Activated naive CD4-positive, alpha-beta T cell treated with anti-CD3 and anti-CD28 coated beads, Interleukin-2, amount 10 ng/mL, durations not matched to agents 7 days and 5 days (primary cell): Measurements from ENCODE around the gene ATG14.

Source experiments
- CTCF ChIA-PET: fragments of 350-600 bp; sonication (Branson Sonifier 250); formaldehyde crosslinking; loops from one replicate; lab custom pipeline; 2021; ENCODE audit warnings: antibody characterized with exemption; lab: Charles Lee
- DNase-seq: peaks from one replicate; pipeline ENCODE4 v3.0.0-alpha.2; 2020
- H3K27ac Mint-ChIP-seq: one replicate; pipeline ENCODE4 v1.8.0; 2021; ENCODE audit warnings: mild to moderate bottlenecking, moderate library complexity, mixed read lengths
- H3K27me3 Mint-ChIP-seq: one replicate; pipeline ENCODE4 v1.8.0; 2021; ENCODE audit warnings: mild to moderate bottlenecking, mixed read lengths
- H3K36me3 Mint-ChIP-seq: one replicate; pipeline ENCODE4 v1.8.0; 2021; ENCODE audit warnings: mixed read lengths
- H3K4me1 Mint-ChIP-seq: one replicate; pipeline ENCODE4 v1.8.0; 2021; ENCODE audit warnings: mixed read lengths
- H3K4me3 Mint-ChIP-seq: one replicate; pipeline ENCODE4 v1.8.0; 2021; ENCODE audit warnings: mild to moderate bottlenecking, moderate library complexity, mixed read lengths
- H3K9me3 Mint-ChIP-seq: one replicate; pipeline ENCODE4 v1.8.0; 2021; ENCODE audit warnings: mixed read lengths

ATG14 gene

GRCh38 chr14:55446127-55446736 lies 34.6 kb upstream of the ATG14 start:
- Mint-ChIP-seq H3K4me3 (no peak overlapping the region), H3K27me3 (no peaks in the 10 kb centered on the region), H3K36me3 (no peaks in the 10 kb centered on the region), H3K4me1 (no peaks in the 10 kb centered on the region), H3K27ac (no peak overlapping the region), H3K9me3 (no peaks in the 10 kb centered on the region)
- CTCF ChIA-PET, result interaction anchor here (0.6 to 2.7 kb wide), 23 partner anchors 8 to 1036 kb away, joined by 3 to 17 read pairs (median 4); no protein-coding TSS in a partner anchor
- DNase-seq, result peak; percentile 67

DNA sequence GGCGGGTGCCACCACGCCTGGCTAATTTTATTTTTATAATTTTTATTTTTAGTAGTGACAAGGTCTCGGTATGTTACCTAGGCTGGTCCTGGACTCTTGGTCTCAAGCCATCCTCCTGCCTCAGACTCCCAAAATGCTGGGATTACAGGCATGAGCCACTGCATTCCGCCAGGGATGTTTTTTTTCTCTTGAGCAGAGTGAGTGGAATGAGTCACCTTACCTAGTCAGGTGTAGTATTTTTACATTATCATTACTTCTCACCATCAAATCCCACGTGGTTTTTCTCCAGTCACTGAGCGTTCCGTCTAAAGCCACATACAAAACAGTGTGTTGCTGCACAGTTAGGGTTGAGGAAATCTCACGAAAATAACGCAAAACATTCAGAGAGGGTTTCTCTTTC lies 29.7 kb upstream of the ATG14 start:
- DNase-seq, result no peak
- H3K36me3 Mint-ChIP-seq, result no peaks in the 10 kb centered on the region
- H3K9me3 Mint-ChIP-seq, result no peaks in the 10 kb centered on the region
- H3K27me3 Mint-ChIP-seq, result peaks cover 22% of the 10 kb centered on the region
- CTCF ChIA-PET, result no interaction called here
- no peak overlapping the region for H3K4me3 Mint-ChIP-seq
- no peak overlapping the region for H3K27ac Mint-ChIP-seq
- no peaks in the 10 kb centered on the region for H3K4me1 Mint-ChIP-seq

DNA sequence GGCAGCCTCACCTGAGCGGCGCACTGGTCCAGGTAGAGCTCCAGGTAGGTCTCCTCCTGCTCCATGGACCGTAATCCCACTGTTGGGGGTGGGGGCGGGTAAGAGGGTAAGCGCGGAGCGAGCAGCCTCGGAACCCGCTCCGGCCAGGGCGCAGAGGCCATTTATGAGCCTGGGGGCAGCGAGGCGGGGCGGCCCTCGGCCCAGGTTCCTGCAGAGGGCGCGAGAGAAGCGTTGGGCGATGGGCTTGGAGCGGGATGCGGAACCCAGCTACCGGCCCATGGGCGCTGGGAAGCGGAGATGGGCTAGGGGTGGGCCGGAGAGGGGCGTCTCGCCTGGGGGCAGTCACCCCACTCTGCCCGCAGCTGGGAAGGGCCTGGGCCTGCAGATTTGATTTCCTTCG lies 28.8 kb upstream of the ATG14 start, which contains the start of gene TBPL2:
TBPL2 (minus strand) TSS at position 232 of the 400 bp plus-strand sequence; CDS start at position 65, 167 bp downstream.
- Mint-ChIP-seq H3K9me3 (no peaks in the 10 kb centered on the region), H3K27me3 (peaks cover 22% of the 10 kb centered on the region), H3K4me1 (no peaks in the 10 kb centered on the region), H3K27ac (no peak within 1 kb of the TSS), H3K4me3 (no peak within 1 kb of the TSS), H3K36me3 (no peaks in the 10 kb centered on the region)
- no peak for DNase-seq
- CTCF ChIA-PET, result no interaction called here

DNA sequence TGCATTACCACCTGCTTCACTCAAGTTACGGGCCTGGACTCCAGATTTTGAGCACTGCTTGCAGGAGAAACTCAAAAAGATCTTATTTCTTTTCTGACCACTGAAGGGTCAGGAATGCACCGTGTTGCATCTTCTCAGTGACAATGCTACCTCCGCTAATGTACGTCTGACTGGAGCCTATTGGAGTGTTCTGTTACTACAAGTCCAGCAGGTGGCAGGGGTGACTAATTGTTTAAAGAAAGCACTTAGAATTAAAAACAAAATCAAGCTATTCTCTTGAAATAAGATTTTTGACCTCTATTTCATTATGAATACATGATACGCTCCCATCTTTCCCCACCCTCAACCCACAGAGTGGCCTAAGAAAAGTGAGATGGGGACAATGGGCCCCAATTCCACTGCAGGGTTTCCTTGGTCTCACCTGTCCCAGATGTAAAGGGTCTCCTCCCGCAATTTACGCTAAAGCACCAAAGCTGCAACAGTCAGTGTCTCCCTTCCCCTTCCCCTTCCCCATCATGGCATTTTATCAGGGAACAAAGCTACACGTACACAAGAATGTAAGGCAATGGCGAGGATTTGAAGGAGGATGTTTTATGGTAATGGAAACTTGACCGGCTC lies 26.5 kb upstream of the ATG14 start:
- no peaks in the 10 kb centered on the region for H3K9me3 Mint-ChIP-seq

DNA sequence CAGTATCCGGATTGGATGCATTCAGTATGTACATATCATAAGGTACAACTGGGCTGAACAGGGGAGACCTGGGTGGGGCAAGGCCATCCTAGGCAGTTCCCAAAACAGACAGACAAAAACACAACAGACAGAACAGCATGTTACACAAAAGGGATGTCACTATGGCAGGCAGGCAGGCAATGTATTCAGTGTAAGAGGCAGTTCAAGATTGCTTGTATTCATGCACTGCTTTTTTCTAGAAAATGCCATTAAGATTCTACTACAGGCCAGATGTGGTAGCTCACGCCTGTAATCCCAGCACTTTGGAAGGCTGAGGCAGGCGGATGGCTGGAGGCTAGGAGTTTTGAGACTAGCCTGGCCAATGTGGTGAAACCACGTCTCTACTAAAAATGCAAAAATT lies 25.3 kb upstream of the ATG14 start:
- CTCF ChIA-PET, result interaction anchor here (1.4 to 3.1 kb wide), 2 partner anchors 10 to 166 kb away, joined by 4 to 17 read pairs; no protein-coding TSS in a partner anchor
- peaks cover 22% of the 10 kb centered on the region for H3K27me3 Mint-ChIP-seq
- no peaks in the 10 kb centered on the region for H3K9me3 Mint-ChIP-seq
- no peaks in the 10 kb centered on the region for H3K36me3 Mint-ChIP-seq
- H3K4me3 Mint-ChIP-seq, result no peak overlapping the region
- H3K4me1 Mint-ChIP-seq, result peaks cover 24% of the 10 kb centered on the region
- DNase-seq, result no peak
- no peak overlapping the region for H3K27ac Mint-ChIP-seq

More for the DNA sequence above, 26.5 kb upstream of the ATG14 start:
- CTCF ChIA-PET, result interaction anchor here (1.5 to 3.1 kb wide), 4 partner anchors 9 to 19 kb away, joined by 3 to 17 read pairs (median 4); no protein-coding TSS in a partner anchor
- Mint-ChIP-seq H3K36me3 (no peaks in the 10 kb centered on the region), H3K4me3 (no peak overlapping the region), H3K27me3 (peaks cover 22% of the 10 kb centered on the region), H3K27ac (no peak overlapping the region), H3K4me1 (peaks cover 19% of the 10 kb centered on the region)
- DNase-seq, result peak; percentile 31

DNA sequence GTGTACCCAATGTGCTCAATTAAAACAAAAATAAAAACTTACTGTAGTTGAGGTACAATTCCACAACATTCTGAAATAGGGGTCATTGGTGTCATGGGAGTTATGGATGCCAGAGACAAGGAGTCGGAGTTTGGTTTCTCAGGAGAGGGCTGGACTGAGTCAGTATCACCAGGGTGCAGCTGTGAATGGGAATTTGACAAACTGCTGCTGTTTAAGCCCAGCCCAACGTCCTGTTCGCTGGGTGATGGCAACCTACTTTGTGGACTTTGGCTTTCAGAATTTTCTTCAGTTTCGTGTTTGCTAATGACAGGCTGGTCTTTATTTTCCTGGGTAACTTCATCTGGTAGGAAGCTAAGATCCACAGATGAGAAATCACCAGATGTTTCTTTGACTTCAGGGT lies 24.9 kb upstream of the ATG14 start:
- Mint-ChIP-seq H3K27ac (no peak overlapping the region), H3K4me1 (peaks cover 24% of the 10 kb centered on the region), H3K36me3 (no peaks in the 10 kb centered on the region), H3K4me3 (no peak overlapping the region), H3K9me3 (no peaks in the 10 kb centered on the region), H3K27me3 (peaks cover 22% of the 10 kb centered on the region)
- CTCF ChIA-PET, result interaction anchor here (1.4 to 3.1 kb wide), 2 partner anchors 11 to 166 kb away, joined by 4 to 17 read pairs; no protein-coding TSS in a partner anchor
- DNase-seq, result no peak

GRCh38 chr14:55434805-55435174 lies 23.2 kb upstream of the ATG14 start:
- Mint-ChIP-seq H3K27ac (no peak overlapping the region), H3K36me3 (no peaks in the 10 kb centered on the region), H3K4me1 (peaks cover 28% of the 10 kb centered on the region), H3K27me3 (peaks cover 15% of the 10 kb centered on the region), H3K4me3 (no peak overlapping the region), H3K9me3 (no peaks in the 10 kb centered on the region)
- no peak for DNase-seq
- CTCF ChIA-PET, result interaction anchor here (0.6 to 1.0 kb wide), 10 partner anchors 9 to 1060 kb away, joined by 3 to 5 read pairs (median 3); no protein-coding TSS in a partner anchor

- Mint-ChIP-seq H3K27ac (peak overlapping the region; percentile 64), H3K4me1 (peaks cover 28% of the 10 kb centered on the region), H3K4me3 (peak overlapping the region; percentile 6), H3K27me3 (peaks cover 14% of the 10 kb centered on the region), H3K36me3 (no peaks in the 10 kb centered on the region), H3K9me3 (no peaks in the 10 kb centered on the region)
- CTCF ChIA-PET, result interaction anchor here (0.6 to 1.0 kb wide), 8 partner anchors 17 to 448 kb away, joined by 3 to 5 read pairs (median 3); no protein-coding TSS in a partner anchor
- DNase-seq, result no peak
Measured at GRCh38 chr14:55433880-55434804, 22.5 kb upstream of the ATG14 start.

- Mint-ChIP-seq H3K27me3 (peaks cover 7% of the 10 kb centered on the region), H3K4me1 (peaks cover 28% of the 10 kb centered on the region), H3K4me3 (no peak overlapping the region), H3K36me3 (no peaks in the 10 kb centered on the region), H3K27ac (no peak overlapping the region), H3K9me3 (no peaks in the 10 kb centered on the region)
- CTCF ChIA-PET, result interaction anchor here (0.8 kb wide), 2 partner anchors 18 to 77 kb away, joined by 3 read pairs; no protein-coding TSS in a partner anchor
- DNase-seq, result no peak
Measured at GRCh38 chr14:55432628-55433027, 21.0 kb upstream of the ATG14 start.

- CTCF ChIA-PET, result interaction anchor here (1.0 to 5.7 kb wide), 7 partner anchors 12 to 219 kb away, joined by 3 to 44 read pairs (median 4); no protein-coding TSS in a partner anchor
- H3K27ac Mint-ChIP-seq, result no peak overlapping the region
- no peaks in the 10 kb centered on the region for H3K9me3 Mint-ChIP-seq
- H3K36me3 Mint-ChIP-seq, result no peaks in the 10 kb centered on the region
- H3K4me1 Mint-ChIP-seq, result peaks cover 28% of the 10 kb centered on the region
- H3K27me3 Mint-ChIP-seq, result peaks cover 3% of the 10 kb centered on the region
- no peak overlapping the region for H3K4me3 Mint-ChIP-seq
- DNase-seq, result peak; percentile 58
Measured at GRCh38 chr14:55430024-55430690, 18.5 kb upstream of the ATG14 start.

GRCh38 chr14:55427439-55427838 lies 15.8 kb upstream of the ATG14 start:
- Mint-ChIP-seq H3K36me3 (no peaks in the 10 kb centered on the region), H3K4me3 (no peak overlapping the region), H3K27me3 (peaks cover 3% of the 10 kb centered on the region), H3K9me3 (no peaks in the 10 kb centered on the region), H3K27ac (no peak overlapping the region), H3K4me1 (peaks cover 5% of the 10 kb centered on the region)
- CTCF ChIA-PET, result interaction anchor here (1.0 to 5.7 kb wide), 5 partner anchors 10 to 214 kb away, joined by 3 to 44 read pairs (median 6); no protein-coding TSS in a partner anchor
- DNase-seq, result no peak

- CTCF ChIA-PET, result interaction anchor here (1.0 to 5.7 kb wide), 5 partner anchors 10 to 214 kb away, joined by 3 to 44 read pairs (median 6); no protein-coding TSS in a partner anchor
- Mint-ChIP-seq H3K36me3 (no peaks in the 10 kb centered on the region), H3K4me1 (peaks cover 4% of the 10 kb centered on the region), H3K27ac (no peak overlapping the region), H3K27me3 (peaks cover 3% of the 10 kb centered on the region), H3K4me3 (no peak overlapping the region), H3K9me3 (no peaks in the 10 kb centered on the region)
- no peak for DNase-seq
Measured at GRCh38 chr14:55426891-55427290, 15.3 kb upstream of the ATG14 start.

DNA sequence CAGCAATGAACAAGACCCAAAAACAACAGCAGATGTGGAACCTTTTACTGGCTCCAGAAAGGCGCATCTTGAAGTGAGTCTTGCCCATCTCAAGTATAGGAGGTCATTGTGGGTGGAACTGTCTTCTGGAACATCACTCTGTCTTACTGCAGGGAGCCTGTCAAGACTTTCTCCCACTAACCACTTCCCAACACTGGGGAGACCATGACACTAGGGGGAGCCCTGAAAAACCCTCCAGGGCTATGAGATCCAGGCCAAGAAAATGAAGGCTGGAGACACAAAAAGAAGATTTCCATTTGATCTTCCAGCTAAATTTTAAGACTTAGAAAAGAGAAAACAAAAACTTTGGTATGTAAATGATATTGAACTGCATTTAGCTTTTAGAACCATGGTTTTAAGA lies 13.5 kb upstream of the ATG14 start:
- Mint-ChIP-seq H3K9me3 (no peaks in the 10 kb centered on the region), H3K27ac (no peak overlapping the region), H3K4me3 (no peak overlapping the region), H3K36me3 (no peaks in the 10 kb centered on the region), H3K27me3 (peaks cover 3% of the 10 kb centered on the region), H3K4me1 (peaks cover 3% of the 10 kb centered on the region)
- DNase-seq, result no peak
- CTCF ChIA-PET, result interaction anchor here (0.8 to 5.7 kb wide), 3 partner anchors 8 to 213 kb away, joined by 3 to 44 read pairs (median 4); no protein-coding TSS in a partner anchor
